OCI-LY7 (cell line): ENCODE data around the gene LRP2.

ENCODE experiments used
- EZH2phosphoT487 ChIP-seq: fragments of 200-600 bp; sonication (generic); IDR thresholded peaks from 2 replicates; pipeline ENCODE4 v1.6.1; 2018; ENCODE audit warnings: low read depth, borderline replicate concordance, mild to moderate bottlenecking, mixed run types, antibody characterized with exemption, low read length, moderate library complexity, mixed read lengths
- TF ChIP-seq, protein P1 (sequence below): fragments of 200-600 bp; sonication (generic); conservative IDR thresholded peaks from 2 replicates; pipeline ENCODE4 v1.5.1; 2014; ENCODE audit warnings: mild to moderate bottlenecking, antibody characterized with exemption, low read length, moderate library complexity, mixed read lengths

GRCh38 chr2:169116327-169116726, 246.0 kb downstream of the LRP2 start:
- no peak for TF ChIP-seq EZH2phosphoT487
- TF ChIP-seq, protein P1, sequence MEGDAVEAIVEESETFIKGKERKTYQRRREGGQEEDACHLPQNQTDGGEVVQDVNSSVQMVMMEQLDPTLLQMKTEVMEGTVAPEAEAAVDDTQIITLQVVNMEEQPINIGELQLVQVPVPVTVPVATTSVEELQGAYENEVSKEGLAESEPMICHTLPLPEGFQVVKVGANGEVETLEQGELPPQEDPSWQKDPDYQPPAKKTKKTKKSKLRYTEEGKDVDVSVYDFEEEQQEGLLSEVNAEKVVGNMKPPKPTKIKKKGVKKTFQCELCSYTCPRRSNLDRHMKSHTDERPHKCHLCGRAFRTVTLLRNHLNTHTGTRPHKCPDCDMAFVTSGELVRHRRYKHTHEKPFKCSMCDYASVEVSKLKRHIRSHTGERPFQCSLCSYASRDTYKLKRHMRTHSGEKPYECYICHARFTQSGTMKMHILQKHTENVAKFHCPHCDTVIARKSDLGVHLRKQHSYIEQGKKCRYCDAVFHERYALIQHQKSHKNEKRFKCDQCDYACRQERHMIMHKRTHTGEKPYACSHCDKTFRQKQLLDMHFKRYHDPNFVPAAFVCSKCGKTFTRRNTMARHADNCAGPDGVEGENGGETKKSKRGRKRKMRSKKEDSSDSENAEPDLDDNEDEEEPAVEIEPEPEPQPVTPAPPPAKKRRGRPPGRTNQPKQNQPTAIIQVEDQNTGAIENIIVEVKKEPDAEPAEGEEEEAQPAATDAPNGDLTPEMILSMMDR = no peak
